H9 (cell line): Measurements from ENCODE around the gene ENPP4. TPM values are rescaled to one million over a fixed set of nuclear protein-coding genes. Genes with fewer than 3 reads are reported as not detected.

Experiments used
- DNase-seq: peaks from one replicate; pipeline ENCODE4 v3.0.0-alpha.2; 2017
- H2AFZ ChIP-seq: one replicate; pipeline ENCODE4 v1.6.1; 2013; ENCODE audit warnings: mild to moderate bottlenecking, low read length, control low read depth, moderate library complexity
- H2AK5ac ChIP-seq: 2 replicates; pipeline ENCODE4 v1.6.1; 2013; ENCODE audit warnings: low read length, control low read depth, mixed read lengths; ENCODE audit not compliant: insufficient read length
- H2BK120ac ChIP-seq: one replicate; pipeline ENCODE4 v1.6.1; 2013; ENCODE audit warnings: low read depth, mild to moderate bottlenecking, low read length, control low read depth, inconsistent platforms; ENCODE audit not compliant: poor library complexity, severe bottlenecking
- H2BK12ac ChIP-seq: 2 replicates; pipeline ENCODE4 v1.6.1; 2013; ENCODE audit warnings: low read length, control low read depth, mixed read lengths, low read depth; ENCODE audit not compliant: insufficient read length
- H2BK15ac ChIP-seq: 2 replicates; pipeline ENCODE4 v1.6.1; 2013; ENCODE audit warnings: low read depth, low read length, control low read depth
- H2BK20ac ChIP-seq: one replicate; pipeline ENCODE4 v1.6.1; 2013; ENCODE audit warnings: low read depth, mild to moderate bottlenecking, low read length, control low read depth, inconsistent platforms; ENCODE audit not compliant: poor library complexity, severe bottlenecking
- H2BK5ac ChIP-seq: 2 replicates; pipeline ENCODE4 v1.6.1; 2013; ENCODE audit warnings: low read length, control low read depth, mixed read lengths; ENCODE audit not compliant: insufficient read length
- H3K14ac ChIP-seq: 2 replicates; pipeline ENCODE4 v1.6.1; 2013; ENCODE audit warnings: low read length, control low read depth; ENCODE audit not compliant: insufficient read depth
- H3K18ac ChIP-seq: 2 replicates; pipeline ENCODE4 v1.6.1; 2013; ENCODE audit warnings: low read depth, mild to moderate bottlenecking, mixed read lengths, low read length, control low read depth; ENCODE audit not compliant: insufficient read length
- H3K23ac ChIP-seq: 2 replicates; pipeline ENCODE4 v1.6.1; 2013; ENCODE audit warnings: low read length, control low read depth, mixed read lengths, low read depth; ENCODE audit not compliant: insufficient read length
- H3K23me2 ChIP-seq: 2 replicates; pipeline ENCODE4 v1.6.1; 2013; ENCODE audit warnings: low read depth, mild to moderate bottlenecking, mixed read lengths, low read length, control low read depth; ENCODE audit not compliant: insufficient read length, poor library complexity, severe bottlenecking
- H3K27ac ChIP-seq: 2 replicates; pipeline ENCODE4 v1.5.1; 2013; ENCODE audit warnings: low read length, control low read depth, mixed read lengths, low read depth; ENCODE audit not compliant: insufficient read length
- H3K27me3 ChIP-seq: 2 replicates; pipeline ENCODE4 v1.6.1; 2013; ENCODE audit warnings: low read length, control low read depth, inconsistent platforms; ENCODE audit not compliant: insufficient read depth
- H3K4ac ChIP-seq: 2 replicates; pipeline ENCODE4 v1.6.1; 2013; ENCODE audit warnings: low read depth, mild to moderate bottlenecking, control low read depth, inconsistent platforms, low read length, moderate library complexity
- H3K4me1 ChIP-seq: 2 replicates; pipeline ENCODE4 v1.6.1; 2013; ENCODE audit warnings: low read length, control low read depth, inconsistent platforms; ENCODE audit not compliant: insufficient read depth
- H3K4me2 ChIP-seq: 2 replicates; pipeline ENCODE4 v1.6.1; 2013; ENCODE audit warnings: low read length, control low read depth, mixed read lengths; ENCODE audit not compliant: insufficient read length, insufficient read depth
- H3K56ac ChIP-seq: 2 replicates; pipeline ENCODE4 v1.6.1; 2013; ENCODE audit warnings: low read depth, mild to moderate bottlenecking, mixed read lengths, low read length, control low read depth; ENCODE audit not compliant: insufficient read length
- H3K79me1 ChIP-seq: 2 replicates; pipeline ENCODE4 v1.6.1; 2013; ENCODE audit warnings: low read depth, mild to moderate bottlenecking, moderate library complexity, low read length, control low read depth, inconsistent platforms; ENCODE audit not compliant: insufficient read depth, poor library complexity, severe bottlenecking
- H3K79me2 ChIP-seq: 2 replicates; pipeline ENCODE4 v1.6.1; 2013; ENCODE audit warnings: low read length, control low read depth, inconsistent platforms; ENCODE audit not compliant: insufficient read depth
- H3K9ac ChIP-seq: 2 replicates; pipeline ENCODE4 v1.6.1; 2013; ENCODE audit warnings: low read length, control low read depth, mixed read lengths; ENCODE audit not compliant: insufficient read length; ENCODE audit errors: extremely low read depth
- H3K9me3 ChIP-seq: one replicate; pipeline ENCODE4 v1.6.1; 2013; ENCODE audit warnings: low read depth, low read length, inconsistent platforms; ENCODE audit not compliant: control insufficient read depth
- H3T11ph ChIP-seq: one replicate; pipeline ENCODE4 v1.6.1; 2013; ENCODE audit warnings: mild to moderate bottlenecking, low read length, control low read depth, inconsistent platforms
- H4K20me1 ChIP-seq: one replicate; pipeline ENCODE4 v1.6.1; 2013; ENCODE audit not compliant: control insufficient read depth, insufficient read length, insufficient read depth
- H4K5ac ChIP-seq: 2 replicates; pipeline ENCODE4 v1.6.1; 2013; ENCODE audit warnings: low read depth, mild to moderate bottlenecking, mixed read lengths, low read length, control low read depth; ENCODE audit not compliant: insufficient read length
- H4K8ac ChIP-seq: replicated peaks from 2 replicates; pipeline ENCODE4 v1.6.1; 2013; ENCODE audit warnings: low read length, control low read depth, mixed read lengths, low read depth; ENCODE audit not compliant: insufficient read length
- H4K91ac ChIP-seq: 2 replicates; pipeline ENCODE4 v1.6.1; 2013; ENCODE audit warnings: low read depth, mild to moderate bottlenecking, moderate library complexity, mixed read lengths, low read length, control low read depth; ENCODE audit not compliant: insufficient read length
- H3K27ac Mint-ChIP-seq, 3 experiments: 2 replicates in 2 of 3; 3 replicates in 1 of 3; pipeline ENCODE4 v1.8.0; 2020 to 2021; ENCODE audit warnings: mixed read lengths in 3 of 3, mild to moderate bottlenecking in 1 of 3, moderate library complexity in 1 of 3
- H3K27me3 Mint-ChIP-seq: 2 replicates; pipeline ENCODE4 v1.8.0; 2021; ENCODE audit warnings: low read depth, mild to moderate bottlenecking, moderate library complexity, mixed read lengths
- H3K36me3 Mint-ChIP-seq, 3 experiments: 2 replicates in 2 of 3; 3 replicates in 1 of 3; pipeline ENCODE4 v1.8.0; 2020 to 2021; ENCODE audit warnings: low read depth in 3 of 3, mixed read lengths in 3 of 3; ENCODE audit not compliant: insufficient read depth in 1 of 3
- H3K4me1 Mint-ChIP-seq, 2 experiments: 2 replicates each; pipeline ENCODE4 v1.8.0; 2020; ENCODE audit warnings: mixed read lengths in 2 of 2
- H3K4me3 Mint-ChIP-seq, 2 experiments: 2 replicates in 1 of 2; 3 replicates in 1 of 2; pipeline ENCODE4 v1.8.0; 2020 to 2021; ENCODE audit warnings: mild to moderate bottlenecking in 2 of 2, mixed read lengths in 2 of 2, moderate library complexity in 1 of 2
- H3K9me3 Mint-ChIP-seq, 2 experiments: 2 replicates in 1 of 2; 3 replicates in 1 of 2; pipeline ENCODE4 v1.8.0; 2020; ENCODE audit warnings: mild to moderate bottlenecking in 2 of 2, mixed read lengths in 2 of 2, moderate library complexity in 1 of 2
- WGBS: extraction: QIAGEN DNeasy Blood & Tissue Kit; methylation state at CpG from one replicate; pipeline ENCODE4 v1.1.7; 2013; ENCODE audit warnings: missing lambda C conversion rate, low lambda C conversion rate, mixed read lengths; ENCODE audit not compliant: insufficient read length; ENCODE audit errors: extremely low coverage; 5-methylcytosine and 5-hydroxymethylcytosine counted together
- total RNA-seq: library from RNA; stranded (reverse); gene quantifications from 2 replicates; pipeline ENCODE4 v1.2.1, GENCODE V29; 2021
- TF ChIP-seq, protein P1 (sequence below): fragments of 200-600 bp; sonication (generic); conservative IDR thresholded peaks from 3 replicates; pipeline ENCODE4 v1.8.0; 2021; ENCODE audit warnings: antibody characterized with exemption, mild to moderate bottlenecking

The ENPP4 gene
- total RNA-seq, 1 experiment from 2014 or later, result 3.2 TPM

DNA sequence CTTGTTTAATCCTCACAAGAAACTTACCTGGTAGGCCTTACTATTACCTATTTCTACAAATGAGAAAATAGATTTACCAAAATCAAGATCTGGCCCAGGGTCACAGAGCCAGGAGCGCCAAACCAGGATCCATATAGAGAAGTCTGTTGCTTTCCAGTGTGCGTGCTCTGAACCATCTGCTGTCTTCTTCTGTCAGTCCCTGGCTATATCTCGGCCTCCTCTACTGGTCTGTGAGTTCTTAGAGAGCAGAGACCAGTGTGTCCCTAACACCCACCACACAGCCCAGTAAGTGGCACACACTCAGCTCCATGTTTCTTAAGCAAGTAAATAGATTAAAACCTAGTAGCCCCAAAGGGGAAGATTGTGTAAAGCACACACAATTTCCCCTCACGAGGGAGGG lies 59.9 kb downstream of the ENPP4 start:
- Mint-ChIP-seq H3K4me3 (no peak overlapping the region), H3K4me1 (no peaks in the 10 kb centered on the region), H3K27me3 (no peaks in the 10 kb centered on the region; the same call in none of the 2 replicates), H3K36me3 (no peaks in the 10 kb centered on the region), H3K27ac (no peak overlapping the region), H3K9me3 (peaks cover 0 to 3% of the 10 kb centered on the region in 2 experiments; a peak in 2 of 5 replicates)
- no peak overlapping the region for H3K56ac ChIP-seq
- H3K4me2 ChIP-seq, result no peak overlapping the region
- no peak overlapping the region for H3K27ac ChIP-seq
- DNase-seq, result no peak
- H3K79me1 ChIP-seq, result no peaks in the 10 kb centered on the region
- H2BK20ac ChIP-seq, result no peak overlapping the region
- H4K5ac ChIP-seq, result no peak overlapping the region
- H3K14ac ChIP-seq, result no peak overlapping the region
- H4K8ac ChIP-seq, result no peak overlapping the region
- H2AK5ac ChIP-seq, result no peak overlapping the region
- no peak overlapping the region for H3K23ac ChIP-seq
- no peak overlapping the region for H3K18ac ChIP-seq
- no peak overlapping the region for H2BK15ac ChIP-seq
- no peaks in the 10 kb centered on the region for H3K23me2 ChIP-seq
- H2BK5ac ChIP-seq, result no peak overlapping the region
- no peaks in the 10 kb centered on the region for H3K27me3 ChIP-seq
- TF ChIP-seq, protein P1, sequence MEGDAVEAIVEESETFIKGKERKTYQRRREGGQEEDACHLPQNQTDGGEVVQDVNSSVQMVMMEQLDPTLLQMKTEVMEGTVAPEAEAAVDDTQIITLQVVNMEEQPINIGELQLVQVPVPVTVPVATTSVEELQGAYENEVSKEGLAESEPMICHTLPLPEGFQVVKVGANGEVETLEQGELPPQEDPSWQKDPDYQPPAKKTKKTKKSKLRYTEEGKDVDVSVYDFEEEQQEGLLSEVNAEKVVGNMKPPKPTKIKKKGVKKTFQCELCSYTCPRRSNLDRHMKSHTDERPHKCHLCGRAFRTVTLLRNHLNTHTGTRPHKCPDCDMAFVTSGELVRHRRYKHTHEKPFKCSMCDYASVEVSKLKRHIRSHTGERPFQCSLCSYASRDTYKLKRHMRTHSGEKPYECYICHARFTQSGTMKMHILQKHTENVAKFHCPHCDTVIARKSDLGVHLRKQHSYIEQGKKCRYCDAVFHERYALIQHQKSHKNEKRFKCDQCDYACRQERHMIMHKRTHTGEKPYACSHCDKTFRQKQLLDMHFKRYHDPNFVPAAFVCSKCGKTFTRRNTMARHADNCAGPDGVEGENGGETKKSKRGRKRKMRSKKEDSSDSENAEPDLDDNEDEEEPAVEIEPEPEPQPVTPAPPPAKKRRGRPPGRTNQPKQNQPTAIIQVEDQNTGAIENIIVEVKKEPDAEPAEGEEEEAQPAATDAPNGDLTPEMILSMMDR, result no peak
- H3K4me1 ChIP-seq, result no peaks in the 10 kb centered on the region
- H3K79me2 ChIP-seq, result no peaks in the 10 kb centered on the region
- H2BK120ac ChIP-seq, result no peak overlapping the region
- H4K20me1 ChIP-seq, result no peaks in the 10 kb centered on the region
- no peak overlapping the region for H3T11ph ChIP-seq
- no CpG with 5 or more reads among the region's 4 CpGs for WGBS
- no peak overlapping the region for H2AFZ ChIP-seq
- H3K9ac ChIP-seq, result no peak overlapping the region
- no peak overlapping the region for H4K91ac ChIP-seq
- no peak overlapping the region for H3K4ac ChIP-seq
- no peak overlapping the region for H2BK12ac ChIP-seq
- no peaks in the 10 kb centered on the region for H3K9me3 ChIP-seq
